Activated T-cell treated with anti-CD3 and anti-CD28 coated beads for 24 hours (primary cell): ENCODE results near the gene C14orf180.

ENCODE experiments used
- DNase-seq: peaks from one replicate; pipeline ENCODE4 v3.0.0-alpha.2; 2020; ENCODE audit warnings: low read depth

C14orf180 gene

GRCh38 chr14:104594310-104595046 lies 14.9 kb downstream of the C14orf180 start:
- DNase-seq: no peak

DNA sequence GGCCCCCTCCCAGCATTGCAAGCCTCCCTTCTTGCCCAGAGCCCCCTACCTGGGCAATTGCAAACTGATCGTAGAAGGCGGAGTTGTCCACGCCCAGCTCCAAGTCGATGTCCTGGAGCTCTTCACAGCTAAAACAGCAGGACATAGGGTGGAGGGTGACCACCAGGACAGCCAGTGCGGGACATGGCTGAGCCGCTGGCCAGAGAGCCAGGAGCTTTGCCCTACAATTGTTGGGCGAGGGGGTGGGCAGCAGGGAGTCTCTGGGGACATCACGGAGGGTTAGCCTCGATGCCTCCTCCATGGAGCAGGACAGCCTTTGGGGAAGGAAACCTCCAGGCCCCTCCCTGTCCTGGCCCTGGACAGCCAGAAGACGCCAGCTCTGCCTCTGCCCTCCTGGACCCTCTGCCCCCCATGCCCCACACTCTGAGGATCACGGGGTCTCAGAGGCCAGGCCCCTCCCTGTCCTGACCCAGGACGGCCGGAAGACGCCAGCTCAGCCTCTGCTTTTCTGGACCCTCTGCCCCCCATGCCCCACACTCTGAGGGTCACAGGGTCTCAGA lies 15.6 kb downstream of the C14orf180 start:
- DNase-seq: no peak

- no peak for DNase-seq
These were observed 16.4 kb downstream of the C14orf180 start for GRCh38 chr14:104595911-104596450.

DNA sequence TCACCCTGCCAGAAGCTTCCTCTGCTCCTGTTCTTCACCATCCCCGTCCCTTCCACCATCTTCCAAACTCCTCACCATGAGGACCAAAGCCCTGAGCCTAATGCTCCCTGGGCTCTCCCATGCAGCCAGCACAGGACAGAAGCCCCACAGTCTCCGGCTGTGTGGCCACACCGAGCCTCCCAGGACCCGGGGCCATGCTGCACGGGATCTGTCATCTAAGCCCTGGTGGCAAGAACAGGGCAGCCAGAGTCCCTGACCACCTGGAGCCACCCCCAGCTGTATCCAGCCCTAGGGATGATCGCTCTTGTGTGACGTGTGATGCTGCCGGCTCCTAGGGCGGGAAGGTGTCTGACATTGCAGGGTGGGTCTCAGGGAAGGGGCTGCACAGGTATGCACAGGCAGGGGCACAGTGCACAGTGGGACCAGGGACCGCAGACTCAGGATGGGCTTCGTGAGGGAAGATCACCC lies 16.9 kb downstream of the C14orf180 start:
- DNase-seq: no peak

DNA sequence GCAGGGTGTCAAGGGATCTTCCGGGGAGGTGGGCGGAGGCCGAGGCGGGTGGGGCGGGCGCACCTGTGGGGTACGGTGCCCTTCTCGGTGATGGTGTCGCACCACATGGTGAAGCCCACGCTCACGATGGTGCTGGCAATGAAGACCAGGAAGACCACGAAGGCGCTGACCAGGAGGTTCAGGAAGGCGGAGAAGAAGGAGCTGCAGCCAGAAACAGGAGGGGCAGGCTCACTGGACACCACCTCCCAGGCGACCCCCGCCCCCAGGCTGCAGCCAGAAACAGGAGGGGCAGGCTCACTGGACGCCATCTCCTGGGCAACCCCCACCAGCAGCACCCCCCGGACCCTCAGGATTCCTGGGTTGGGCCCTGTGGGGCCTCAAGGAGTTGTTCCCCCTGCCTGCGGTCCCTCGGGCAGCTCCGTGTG lies 17.4 kb downstream of the C14orf180 start:
- no peak for DNase-seq

DNA sequence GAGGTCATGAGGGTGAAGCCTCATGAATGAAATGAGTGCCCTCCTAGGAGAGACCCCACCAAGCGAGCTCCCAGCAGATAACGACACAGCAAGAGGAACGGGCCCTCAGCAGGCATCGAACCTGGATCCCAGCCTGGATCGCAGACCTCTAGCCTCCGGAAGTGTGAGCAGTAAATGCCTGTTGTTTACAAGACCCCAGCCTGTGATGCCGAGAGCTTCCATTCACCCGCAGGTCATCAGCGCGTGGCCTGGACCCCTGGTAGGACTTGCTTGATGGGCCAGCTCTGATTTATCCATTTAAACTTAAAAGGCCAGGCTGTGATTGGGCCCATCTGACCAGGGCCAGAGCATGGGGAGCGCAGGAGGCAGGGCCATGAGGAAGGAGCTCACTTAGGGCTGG lies 18.0 kb downstream of the C14orf180 start:
- no peak for DNase-seq

- DNase-seq: no peak
These were observed 18.7 kb downstream of the C14orf180 start for GRCh38 chr14:104598039-104598909.

GRCh38 chr14:104598910-104599273 lies 19.3 kb downstream of the C14orf180 start:
- no peak for DNase-seq

DNA sequence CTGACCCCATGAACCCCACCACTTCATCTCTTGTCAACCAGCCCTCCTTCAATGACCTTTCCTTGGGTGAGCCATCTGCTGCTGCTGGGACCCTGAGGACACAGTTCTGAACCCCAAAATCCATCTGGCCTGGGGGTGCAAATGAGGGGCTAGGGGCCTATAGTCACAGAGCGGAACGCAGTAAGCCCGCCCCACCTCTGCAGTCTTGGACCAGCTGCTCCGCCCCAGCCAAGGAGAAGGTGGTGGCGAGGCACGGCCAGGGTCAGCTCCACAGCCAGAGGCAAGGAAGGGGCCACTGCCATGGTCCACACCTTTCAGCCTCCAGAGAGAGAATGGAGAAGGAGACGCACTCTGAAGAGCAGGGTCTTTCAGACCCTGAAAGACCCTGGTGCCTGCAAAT lies 19.9 kb downstream of the C14orf180 start:
- DNase-seq: no peak

GRCh38 chr14:104600141-104600643 lies 20.6 kb downstream of the C14orf180 start:
- DNase-seq: no peak

GRCh38 chr14:104600805-104601204 lies 21.2 kb downstream of the C14orf180 start:
- DNase-seq: no peak

GRCh38 chr14:104601786-104602185 lies 22.2 kb downstream of the C14orf180 start:
- DNase-seq: no peak

- DNase-seq: no peak
These were observed 22.9 kb downstream of the C14orf180 start for GRCh38 chr14:104602315-104602932.

DNA sequence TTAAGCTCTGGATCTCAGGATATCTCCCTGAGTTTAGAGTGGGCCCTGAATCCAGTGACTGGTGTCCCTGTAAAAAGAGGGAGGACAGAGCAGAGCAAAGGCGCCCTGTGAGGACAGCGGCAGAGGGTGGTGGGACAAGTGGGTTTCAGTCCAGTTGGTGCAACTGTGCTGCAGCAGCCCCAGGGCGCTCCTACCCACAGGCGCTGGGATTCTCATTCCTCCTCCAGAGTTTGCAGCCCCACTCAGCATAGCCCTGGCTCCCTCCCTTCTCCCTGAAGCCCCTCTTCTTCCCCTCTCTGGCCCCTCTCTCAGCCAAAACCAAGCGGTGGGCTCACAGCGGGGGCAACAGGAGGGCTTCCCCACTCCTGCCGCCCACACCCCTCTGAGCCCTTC lies 23.4 kb downstream of the C14orf180 start:
- no peak for DNase-seq

GRCh38 chr14:104603711-104604401 lies 24.3 kb downstream of the C14orf180 start:
- no peak for DNase-seq

- DNase-seq: no peak
These were observed 25.2 kb downstream of the C14orf180 start, which contains the start of gene TMEM179 for GRCh38 chr14:104604458-104605449. TMEM179 (minus strand) TSS chr14:104604772; CDS start chr14:104604741, 31 bp downstream.

GRCh38 chr14:104609666-104610065 lies 30.1 kb downstream of the C14orf180 start:
- DNase-seq: no peak

- no peak for DNase-seq
These were observed 31.3 kb downstream of the C14orf180 start for GRCh38 chr14:104610749-104611310.

GRCh38 chr14:104611881-104612280 lies 32.3 kb downstream of the C14orf180 start:
- no peak for DNase-seq
